ENCODE measurements around the gene HNRNPH2.

HNRNPH2 gene

GRCh38 chrX:101409043-101409442, 1.0 kb downstream of the HNRNPH2 start:
- no peak for DNase-seq (ENCODE audit: low read depth)
- peak overlapping the region; percentile 72 for H3K4me3 ChIP-seq (ENCODE audit: low read depth, low read length)
- TF ChIP-seq, protein P1, sequence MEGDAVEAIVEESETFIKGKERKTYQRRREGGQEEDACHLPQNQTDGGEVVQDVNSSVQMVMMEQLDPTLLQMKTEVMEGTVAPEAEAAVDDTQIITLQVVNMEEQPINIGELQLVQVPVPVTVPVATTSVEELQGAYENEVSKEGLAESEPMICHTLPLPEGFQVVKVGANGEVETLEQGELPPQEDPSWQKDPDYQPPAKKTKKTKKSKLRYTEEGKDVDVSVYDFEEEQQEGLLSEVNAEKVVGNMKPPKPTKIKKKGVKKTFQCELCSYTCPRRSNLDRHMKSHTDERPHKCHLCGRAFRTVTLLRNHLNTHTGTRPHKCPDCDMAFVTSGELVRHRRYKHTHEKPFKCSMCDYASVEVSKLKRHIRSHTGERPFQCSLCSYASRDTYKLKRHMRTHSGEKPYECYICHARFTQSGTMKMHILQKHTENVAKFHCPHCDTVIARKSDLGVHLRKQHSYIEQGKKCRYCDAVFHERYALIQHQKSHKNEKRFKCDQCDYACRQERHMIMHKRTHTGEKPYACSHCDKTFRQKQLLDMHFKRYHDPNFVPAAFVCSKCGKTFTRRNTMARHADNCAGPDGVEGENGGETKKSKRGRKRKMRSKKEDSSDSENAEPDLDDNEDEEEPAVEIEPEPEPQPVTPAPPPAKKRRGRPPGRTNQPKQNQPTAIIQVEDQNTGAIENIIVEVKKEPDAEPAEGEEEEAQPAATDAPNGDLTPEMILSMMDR (conservative IDR thresholded peaks at IDR 0.05; ENCODE audit: low read depth, low read length) = no peak

- TF ChIP-seq, protein P1 (conservative IDR thresholded peaks at IDR 0.05; ENCODE audit: low read depth, low read length) = no peak
- no peak for DNase-seq (ENCODE audit: low read depth)
- H3K4me3 ChIP-seq (ENCODE audit: low read depth, low read length) = peak overlapping the region; percentile 0
These were observed 2.4 kb downstream of the HNRNPH2 start for GRCh38 chrX:101410461-101410860.

- DNase-seq (ENCODE audit: low read depth) = no peak
- TF ChIP-seq, protein P1 (conservative IDR thresholded peaks at IDR 0.05; ENCODE audit: low read depth, low read length) = no peak
- no peak overlapping the region for H3K4me3 ChIP-seq (ENCODE audit: low read depth, low read length)
These were observed 4.0 kb downstream of the HNRNPH2 start for GRCh38 chrX:101411984-101412383.

GRCh38 chrX:101415180-101416145, 7.4 kb downstream of the HNRNPH2 start:
- H3K4me3 ChIP-seq (ENCODE audit: low read depth, low read length) = no peak overlapping the region
- TF ChIP-seq, protein P1 (conservative IDR thresholded peaks at IDR 0.05; ENCODE audit: low read depth, low read length) = peak; percentile 64
- DNase-seq (ENCODE audit: low read depth) = peak; percentile 85

DNA sequence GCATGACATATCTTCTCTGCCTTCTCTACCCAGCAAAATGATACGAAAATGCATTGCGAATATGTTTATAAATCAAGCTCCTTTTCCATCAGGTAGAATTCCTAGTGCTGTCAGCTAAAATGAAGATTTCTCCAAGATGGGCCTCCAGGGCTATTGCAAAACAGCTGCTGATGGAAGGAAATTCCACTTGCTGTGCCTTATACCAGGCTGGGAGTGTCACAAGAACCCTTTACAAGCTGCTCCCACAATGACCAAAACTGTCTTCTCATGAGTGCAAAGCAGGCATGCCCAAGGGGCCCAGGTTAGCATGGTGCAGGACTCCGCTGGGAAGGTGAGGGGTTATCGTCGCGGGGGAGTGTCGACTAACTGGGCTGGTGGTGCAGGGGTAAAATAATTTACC, 8.7 kb downstream of the HNRNPH2 start:
- no peak overlapping the region for H3K4me3 ChIP-seq (ENCODE audit: low read depth, low read length)
- DNase-seq (ENCODE audit: low read depth) = no peak
- TF ChIP-seq, protein P1 (conservative IDR thresholded peaks at IDR 0.05; ENCODE audit: low read depth, low read length) = no peak

DNA sequence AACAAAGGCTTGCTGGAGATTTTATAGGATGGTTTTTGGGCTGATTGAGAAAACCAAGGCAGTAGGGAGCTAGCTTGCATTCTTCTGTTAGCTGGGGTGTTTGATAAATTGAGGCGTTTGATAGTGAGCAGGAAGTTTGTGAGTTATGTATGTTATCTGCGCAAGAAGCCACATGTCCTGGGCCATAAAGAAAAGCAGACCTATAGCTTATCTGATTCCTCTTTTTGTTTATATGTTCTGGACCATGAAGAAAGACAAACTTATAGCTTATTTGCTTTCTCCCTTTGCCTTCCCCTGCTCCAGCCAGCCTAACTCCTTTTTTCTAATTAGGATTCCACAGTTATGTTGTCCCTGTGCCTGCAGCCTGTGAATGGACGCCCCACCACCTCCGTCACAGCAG, 9.2 kb downstream of the HNRNPH2 start:
- no peak overlapping the region for H3K4me3 ChIP-seq (ENCODE audit: low read depth, low read length)
- TF ChIP-seq, protein P1 (conservative IDR thresholded peaks at IDR 0.05; ENCODE audit: low read depth, low read length) = no peak
- DNase-seq (ENCODE audit: low read depth) = no peak

Measured in choroid plexus epithelial cell (primary cell).